Adrenal gland (tissue), 12 donors: ENCODE results near the gene MIEN1. TPM values are rescaled to one million over a fixed set of nuclear protein-coding genes. Genes with fewer than 3 reads are reported as not detected.

Source experiments
- DNase-seq, 7 donors: peaks; one replicate each; pipeline ENCODE4 v3.0.0-alpha.2; 2019 to 2020
- H3K27ac ChIP-seq, 5 donors: fragments of 200-600 bp; sonication (generic) in 4 of 5; 1 replicate in 3 of 5; 2 replicates in 2 of 5; pipeline versions ENCODE4 v1.5.1 to v1.8.0; 2016 to 2020; ENCODE audit warnings: mild to moderate bottlenecking in 1 of 5
- H3K27me3 ChIP-seq: fragments of 200-600 bp; 2 replicates; pipeline ENCODE4 v1.8.0; 2021
- H3K36me3 ChIP-seq, 2 donors: fragments of 200-600 bp; replicated peaks in 1 of 2; 1 replicate in 1 of 2; 2 replicates in 1 of 2; pipeline versions ENCODE4 v1.5.1 to v1.8.0; 2018 to 2022
- H3K4me1 ChIP-seq, 2 donors: fragments of 200-600 bp; replicated peaks in 1 of 2; 1 replicate in 1 of 2; 2 replicates in 1 of 2; pipeline versions ENCODE4 v1.5.1 to v1.8.0; 2018 to 2021
- H3K4me3 ChIP-seq, 4 donors: fragments of 200-600 bp; sonication (generic) in 3 of 4; one replicate each; pipeline ENCODE4 v1.5.1; 2016 to 2018
- H3K9me3 ChIP-seq, 3 donors: fragments of 200-600 bp; sonication (generic) in 1 of 3; replicated peaks in 1 of 3; 1 replicate in 2 of 3; 2 replicates in 1 of 3; pipeline versions ENCODE4 v1.5.1 to v1.8.0; 2016 to 2021
- CTCF ChIP-seq, 6 experiments: fragments of 450-650 bp in 4 of 6; fragments of 200-600 bp in 2 of 6; sonication (generic) in 1 of 6; IDR thresholded peaks; 1 replicate in 5 of 6; 2 replicates in 1 of 6; pipeline versions ENCODE4 v1.5.1 to v1.8.0; 2016 to 2021; ENCODE audit warnings: antibody characterized with exemption in 6 of 6, mild to moderate bottlenecking in 2 of 6, moderate library complexity in 1 of 6
- POLR2A ChIP-seq, 2 donors: fragments of 450-650 bp; IDR thresholded peaks; one replicate each; pipeline ENCODE4 v1.6.1; 2017; ENCODE audit warnings: antibody characterized with exemption in 2 of 2, mild to moderate bottlenecking in 2 of 2, moderate library complexity in 1 of 2
- WGBS, 4 donors: extraction: QIAGEN DNeasy Blood & Tissue Kit in 2 of 4; methylation state at CpG; one replicate each; pipeline versions ENCODE4 v1.1.5 to v1.1.7; 2013 to 2017; 5-methylcytosine and 5-hydroxymethylcytosine counted together
- intact Hi-C, 2 donors: fragments of 100-400 bp; cut with DNase I; formaldehyde crosslinking; loops; one replicate each; pipeline versions ENCODE4 v1.14.1 to v1.15.0; 2022 to 2023
- polyA plus RNA-seq, 3 donors: library from polyadenylated mRNA; stranded (reverse); fragments of 200-250 nt in 2 of 3; fragments of 350-450 nt in 1 of 3; fragmentation: Illumina TruSeq in 1 of 3; extraction: RNeasy Lipid Tissue Mini Kit (QIAGEN cat#74804) in 1 of 3; gene quantifications; one replicate each; pipeline ENCODE4 v1.2.3, GENCODE V29; 2013 to 2014
- total RNA-seq, 9 donors: library from RNA; depleted of rRNA in 4 of 9; stranded (reverse); fragments of >200 nt in 4 of 9; fragments of 120-200 nt in 1 of 9; fragmentation: NEBNext Ultra II Directional in 1 of 9; extraction: Animal tissue kit (Norgen Biotek cat#: 25700) in 1 of 9; gene quantifications; one replicate each; pipeline versions ENCODE4 v1.1.0 to v1.2.4, GENCODE V29; 2013 to 2023
- donor health status: healthy with polysubstance abuse.
- donor health status: Bipolar disorder and iron deficiency.
- donor health status: DM: yes; HTN: yes; CAD: no.
- donor health status: DM: no; HTN: no; CAD: no.
- donor health status: DM: no; HTN: no; CAD: no.
- donor health status: DM: yes; HTN: yes; CAD: no.

MIEN1 gene
- total and polyA plus RNA-seq, 12 donors = 41.9 to 210 (median 51.0) TPM

GRCh38 chr17:39747745-39748144 is 17.4 kb upstream of the MIEN1 start:
- no peak for TF ChIP-seq POLR2A (IDR thresholded peaks at IDR 0.05)
- TF ChIP-seq CTCF (IDR thresholded peaks at IDR 0.05) = no peak
- peaks cover 0 to 3% of the 10 kb centered on the region in 2 donors for H3K4me1 ChIP-seq
- H3K9me3 ChIP-seq = no peaks in the 10 kb centered on the region
- H3K27ac ChIP-seq = no peak overlapping the region
- H3K27me3 ChIP-seq = peaks cover 7% of the 10 kb centered on the region
- 83 to 93% (median 91%) methylated on average over 4 of the region's 4 CpGs for WGBS, 4 donors
- no peak overlapping the region for H3K4me3 ChIP-seq
- no peaks in the 10 kb centered on the region for H3K36me3 ChIP-seq
- DNase-seq = no peak
- intact Hi-C loops = no loop called here

- no peak overlapping the region for H3K4me3 ChIP-seq
- no peaks in the 10 kb centered on the region for H3K36me3 ChIP-seq
- DNase-seq = peak in 1 of 7 donors; percentile 6
- 79 to 93% (median 89%) methylated on average over 3 to 7 of the region's 7 CpGs for WGBS, 4 donors
- TF ChIP-seq CTCF (IDR thresholded peaks at IDR 0.05) (no peak), POLR2A (IDR thresholded peaks at IDR 0.05) (no peak)
- no peak overlapping the region for H3K27ac ChIP-seq
- H3K9me3 ChIP-seq = no peaks in the 10 kb centered on the region
- peaks cover 0 to 3% of the 10 kb centered on the region in 2 donors for H3K4me1 ChIP-seq
- intact Hi-C loops = no loop called here
- peaks cover 10% of the 10 kb centered on the region for H3K27me3 ChIP-seq
Measured at GRCh38 chr17:39746145-39746461, 15.8 kb upstream of the MIEN1 start.

- no peak overlapping the region for H3K27ac ChIP-seq
- TF ChIP-seq CTCF (IDR thresholded peaks at IDR 0.05) (no peak), POLR2A (IDR thresholded peaks at IDR 0.05) (no peak)
- H3K4me3 ChIP-seq = no peak overlapping the region
- intact Hi-C loops = no loop called here
- no peaks in the 10 kb centered on the region for H3K36me3 ChIP-seq
- WGBS, 4 donors = 82 to 93% (median 90%) methylated on average over 3 to 23 of the region's 23 CpGs
- H3K27me3 ChIP-seq = peaks cover 12% of the 10 kb centered on the region
- peaks cover 0 to 3% of the 10 kb centered on the region in 2 donors for H3K4me1 ChIP-seq
- no peaks in the 10 kb centered on the region for H3K9me3 ChIP-seq
- no peak for DNase-seq
Measured at GRCh38 chr17:39745335-39746144, 15.2 kb upstream of the MIEN1 start.

GRCh38 chr17:39744836-39745215 is 14.5 kb upstream of the MIEN1 start:
- TF ChIP-seq POLR2A (IDR thresholded peaks at IDR 0.05) (no peak), CTCF (IDR thresholded peaks at IDR 0.05) (no peak)
- peak in 1 of 7 donors; percentile 3 for DNase-seq
- Histone ChIP-seq H3K36me3 (no peaks in the 10 kb centered on the region), H3K27me3 (peaks cover 17% of the 10 kb centered on the region), H3K4me1 (no peaks in the 10 kb centered on the region), H3K4me3 (no peak overlapping the region), H3K9me3 (no peaks in the 10 kb centered on the region), H3K27ac (no peak overlapping the region)
- intact Hi-C loops = no loop called here
- 41 to 89% (median 69%) methylated on average over 4 to 8 of the region's 8 CpGs for WGBS, 4 donors
